B cell (primary cell): Measurements from ENCODE around the gene MFGE8.

Source experiments
- CTCF ChIP-seq: fragments of 200-600 bp; IDR thresholded peaks from one replicate; pipeline ENCODE4 v1.8.0; 2022; ENCODE audit warnings: antibody characterized with exemption, mild to moderate bottlenecking
- EZH2 ChIP-seq: IDR thresholded peaks from 2 replicates; pipeline ENCODE4 v1.6.1; 2012; ENCODE audit warnings: borderline replicate concordance, low read depth, mild to moderate bottlenecking, moderate library complexity, low read length; ENCODE audit not compliant: insufficient read depth, poor library complexity, severe bottlenecking

- TF ChIP-seq CTCF (no peak), EZH2 (no peak)
These were observed 48.2 kb downstream of the MFGE8 start for GRCh38 chr15:88864861-88865497.
